Hepatocyte (in vitro differentiated cells): ENCODE data around the gene GCNT2. TPM values are rescaled to one million over a fixed set of nuclear protein-coding genes. Genes with fewer than 3 reads are reported as not detected.
"Not testable (repeated sequence)": the region's sequence is repeated elsewhere in the genome, so short reads cannot be mapped to it uniquely, and the experiment has no call there.

Source experiments
- DNase-seq: peaks from one replicate; pipeline ENCODE4 v3.0.0-alpha.2; 2016; ENCODE audit warnings: low spot score
- H2AFZ ChIP-seq: fragments of 200-600 bp; sonication (generic); 2 replicates; pipeline ENCODE4 v1.6.0; 2016; ENCODE audit warnings: antibody characterized with exemption, mild to moderate bottlenecking
- H3K27ac ChIP-seq: fragments of 200-600 bp; sonication (generic); 2 replicates; pipeline ENCODE4 v1.5.1; 2016; ENCODE audit warnings: mild to moderate bottlenecking
- H3K27me3 ChIP-seq: fragments of 200-600 bp; sonication (generic); 2 replicates; pipeline ENCODE4 v1.6.1; 2016
- H3K36me3 ChIP-seq: fragments of 200-600 bp; sonication (generic); replicated peaks from 2 replicates; pipeline ENCODE4 v1.5.1; 2016; ENCODE audit warnings: low read depth; ENCODE audit not compliant: insufficient read depth
- H3K4me1 ChIP-seq: fragments of 200-600 bp; sonication (generic); 2 replicates; pipeline ENCODE4 v1.5.1; 2016; ENCODE audit warnings: mild to moderate bottlenecking, moderate library complexity; ENCODE audit not compliant: insufficient read depth
- H3K4me2 ChIP-seq: fragments of 200-600 bp; sonication (generic); 2 replicates; pipeline ENCODE4 v1.6.0; 2016
- H3K4me3 ChIP-seq: fragments of 200-600 bp; sonication (generic); 2 replicates; pipeline ENCODE4 v1.5.1; 2016; ENCODE audit warnings: mild to moderate bottlenecking
- H3K79me2 ChIP-seq: fragments of 200-600 bp; sonication (generic); 2 replicates; pipeline ENCODE4 v1.6.0; 2017; ENCODE audit warnings: mild to moderate bottlenecking
- H3K9me2 ChIP-seq: fragments of 200-600 bp; sonication (generic); replicated peaks from 2 replicates; pipeline ENCODE4 v1.6.0; 2017; ENCODE audit warnings: mild to moderate bottlenecking; ENCODE audit not compliant: insufficient read depth
- H3K9me3 ChIP-seq: fragments of 200-600 bp; sonication (generic); 2 replicates; pipeline ENCODE4 v1.5.1; 2016; ENCODE audit warnings: low read depth, mild to moderate bottlenecking
- H4K20me1 ChIP-seq: fragments of 200-600 bp; sonication (generic); 2 replicates; pipeline ENCODE4 v1.6.0; 2016; ENCODE audit warnings: mild to moderate bottlenecking; ENCODE audit not compliant: insufficient read depth, poor library complexity, severe bottlenecking
- CTCF ChIP-seq: fragments of 200-600 bp; sonication (generic); IDR thresholded peaks from 2 replicates; pipeline ENCODE4 v1.5.1; 2016; ENCODE audit warnings: antibody characterized with exemption, mild to moderate bottlenecking; ENCODE audit not compliant: poor library complexity
- EZH2 ChIP-seq: fragments of 200-600 bp; sonication (generic); IDR thresholded peaks from 2 replicates; pipeline ENCODE4 v1.6.1; 2016; ENCODE audit warnings: antibody characterized with exemption, mild to moderate bottlenecking, borderline replicate concordance
- EZH2phosphoT487 ChIP-seq: fragments of 200-600 bp; sonication (generic); IDR thresholded peaks from one replicate; pipeline ENCODE4 v1.6.1; 2018; ENCODE audit warnings: antibody characterized with exemption, mild to moderate bottlenecking, low read depth, moderate library complexity; ENCODE audit not compliant: unreplicated experiment, severe bottlenecking
- WGBS: methylation state at CpG from one replicate; pipeline ENCODE4 v1.1.6; 2016; ENCODE audit warnings: low lambda C conversion rate; ENCODE audit errors: missing lambda C conversion rate; 5-methylcytosine and 5-hydroxymethylcytosine counted together
- polyA plus RNA-seq: library from polyadenylated mRNA; unstranded; fragments of >200 nt; fragmentation: Nextera tagmentation; extraction: Ambion mirVana; gene quantifications from 2 replicates; pipeline ENCODE4 v1.2.1, GENCODE V29; 2016
- total RNA-seq: library from RNA; depleted of rRNA; stranded (reverse); fragments of >200 nt; gene quantifications from 2 replicates; pipeline ENCODE4 v1.2.3, GENCODE V29; 2014

GCNT2 gene
- total and polyA plus RNA-seq, 2 experiments from 2014 or later = 16.3 to 36.4 TPM

GRCh38 chr6:10577112-10577511 lies 56.0 kb downstream of the GCNT2 start:
- WGBS = 85% methylated on average over 8 of the region's 8 CpGs
- no peaks in the 10 kb centered on the region for H3K36me3 ChIP-seq
- no peak for DNase-seq
- H3K27ac ChIP-seq = no peak overlapping the region
- peaks cover 7% of the 10 kb centered on the region for H3K4me1 ChIP-seq
- H3K9me2 ChIP-seq = no peaks in the 10 kb centered on the region
- no peaks in the 10 kb centered on the region for H3K9me3 ChIP-seq
- H3K4me2 ChIP-seq = no peak overlapping the region
- H3K27me3 ChIP-seq = no peaks in the 10 kb centered on the region
- H3K79me2 ChIP-seq = peaks cover 11% of the 10 kb centered on the region
- no peak for TF ChIP-seq CTCF
- TF ChIP-seq EZH2 = no peak
- no peak for TF ChIP-seq EZH2phosphoT487
- no peak overlapping the region for H2AFZ ChIP-seq
- no peaks in the 10 kb centered on the region for H4K20me1 ChIP-seq
- H3K4me3 ChIP-seq = no peak overlapping the region

GRCh38 chr6:10578723-10579122 lies 57.6 kb downstream of the GCNT2 start:
- no peaks in the 10 kb centered on the region for H4K20me1 ChIP-seq
- no peak for DNase-seq
- no peaks in the 10 kb centered on the region for H3K9me3 ChIP-seq
- no peak for TF ChIP-seq EZH2phosphoT487
- no peak for TF ChIP-seq EZH2
- no peak for TF ChIP-seq CTCF
- H3K27me3 ChIP-seq = no peaks in the 10 kb centered on the region
- no peaks in the 10 kb centered on the region for H3K36me3 ChIP-seq
- H3K9me2 ChIP-seq = no peaks in the 10 kb centered on the region
- H2AFZ ChIP-seq = no peak overlapping the region
- H3K4me3 ChIP-seq = no peak overlapping the region
- H3K4me1 ChIP-seq = peaks cover 18% of the 10 kb centered on the region
- H3K79me2 ChIP-seq = peaks cover 10% of the 10 kb centered on the region
- no peak overlapping the region for H3K4me2 ChIP-seq
- WGBS = 98% methylated on average over 5 of the region's 5 CpGs
- no peak overlapping the region for H3K27ac ChIP-seq

- Histone ChIP-seq H3K27ac (no peak overlapping the region), H3K4me2 (no peak overlapping the region), H4K20me1 (no peaks in the 10 kb centered on the region), H3K4me3 (no peak overlapping the region), H3K27me3 (no peaks in the 10 kb centered on the region), H3K9me3 (no peaks in the 10 kb centered on the region), H2AFZ (no peak overlapping the region), H3K9me2 (no peaks in the 10 kb centered on the region), H3K79me2 (peaks cover 7% of the 10 kb centered on the region), H3K36me3 (no peaks in the 10 kb centered on the region), H3K4me1 (peaks cover 29% of the 10 kb centered on the region)
- DNase-seq = no peak
- TF ChIP-seq EZH2phosphoT487 (no peak), EZH2 (no peak), CTCF (no peak)
- WGBS = 52% methylated on average over 4 of the region's 4 CpGs
Measured at GRCh38 chr6:10579803-10580202, 58.7 kb downstream of the GCNT2 start.

GRCh38 chr6:10580570-10580969 lies 59.4 kb downstream of the GCNT2 start:
- Histone ChIP-seq H3K9me3 (no peaks in the 10 kb centered on the region), H2AFZ (no peak overlapping the region), H3K27me3 (no peaks in the 10 kb centered on the region), H3K4me3 (no peak overlapping the region), H3K4me1 (peaks cover 36% of the 10 kb centered on the region), H4K20me1 (no peaks in the 10 kb centered on the region), H3K9me2 (no peaks in the 10 kb centered on the region), H3K79me2 (peaks cover 7% of the 10 kb centered on the region), H3K4me2 (no peak overlapping the region), H3K27ac (no peak overlapping the region), H3K36me3 (no peaks in the 10 kb centered on the region)
- WGBS = 25% methylated on average over 7 of the region's 7 CpGs
- TF ChIP-seq EZH2 (no peak), EZH2phosphoT487 (no peak), CTCF (no peak)
- no peak for DNase-seq

- 63% methylated on average over 4 of the region's 4 CpGs for WGBS
- H3K9me2 ChIP-seq, H3K36me3 ChIP-seq, H3K4me2 ChIP-seq, H3K9me3 ChIP-seq, H3K4me3 ChIP-seq, H3K79me2 ChIP-seq, DNase-seq, H2AFZ ChIP-seq, H4K20me1 ChIP-seq, H3K27ac ChIP-seq, H3K27me3 ChIP-seq: not testable (repeated sequence)
- H3K4me1 ChIP-seq = peaks cover 42% of the 10 kb centered on the region
Measured at GRCh38 chr6:10581402-10581801, 60.3 kb downstream of the GCNT2 start.
